AG09309 (cell line): ENCODE results near the gene XK.

Source experiments
- DNase-seq: peaks from one replicate; pipeline ENCODE4 v3.0.0-alpha.2; 2010; ENCODE audit warnings: low read depth
- H3K4me3 ChIP-seq: 2 replicates; pipeline ENCODE4 v1.5.1; 2011; ENCODE audit warnings: mild to moderate bottlenecking, low read depth, low read length, moderate library complexity; ENCODE audit not compliant: control insufficient read depth
- CTCF ChIP-seq: IDR thresholded peaks from 2 replicates; pipeline ENCODE4 v1.5.1; 2011; ENCODE audit warnings: mild to moderate bottlenecking, low read depth, low read length, inconsistent platforms; ENCODE audit not compliant: insufficient read depth, control insufficient read depth; ENCODE audit errors: missing control alignments

XK gene

GRCh38 chrX:37716602-37717001 is 31.0 kb downstream of the XK start:
- no peak overlapping the region for H3K4me3 ChIP-seq
- no peak for TF ChIP-seq CTCF
- no peak for DNase-seq

- no peak for DNase-seq
- no peak overlapping the region for H3K4me3 ChIP-seq
- no peak for TF ChIP-seq CTCF
Measured at GRCh38 chrX:37717708-37718107, 32.1 kb downstream of the XK start.

- no peak overlapping the region for H3K4me3 ChIP-seq
- no peak for DNase-seq
- TF ChIP-seq CTCF: no peak
Measured at GRCh38 chrX:37722595-37722994, 37.0 kb downstream of the XK start.

- TF ChIP-seq CTCF: no peak
- DNase-seq: no peak
- H3K4me3 ChIP-seq: no peak overlapping the region
Measured at GRCh38 chrX:37726346-37726745, 40.8 kb downstream of the XK start.

- peak; percentile 21 for DNase-seq
- TF ChIP-seq CTCF: peak; percentile 85
Measured at GRCh38 chrX:37745354-37745753, 59.8 kb downstream of the XK start.

GRCh38 chrX:37745835-37746217 is 60.2 kb downstream of the XK start:
- H3K4me3 ChIP-seq: no peak overlapping the region
- no peak for TF ChIP-seq CTCF
- DNase-seq: no peak

More at GRCh38 chrX:37745354-37745753, 59.8 kb downstream of the XK start:
- H3K4me3 ChIP-seq: no peak overlapping the region
